Measurements from ENCODE around the gene UCN2. TPM values are rescaled to one million over a fixed set of nuclear protein-coding genes. Genes with fewer than 3 reads are reported as not detected.

Gene UCN2
- total RNA-seq, 4 donors from 2014 or later: 2.6 to 5.3 (median 3.4) TPM

DNA sequence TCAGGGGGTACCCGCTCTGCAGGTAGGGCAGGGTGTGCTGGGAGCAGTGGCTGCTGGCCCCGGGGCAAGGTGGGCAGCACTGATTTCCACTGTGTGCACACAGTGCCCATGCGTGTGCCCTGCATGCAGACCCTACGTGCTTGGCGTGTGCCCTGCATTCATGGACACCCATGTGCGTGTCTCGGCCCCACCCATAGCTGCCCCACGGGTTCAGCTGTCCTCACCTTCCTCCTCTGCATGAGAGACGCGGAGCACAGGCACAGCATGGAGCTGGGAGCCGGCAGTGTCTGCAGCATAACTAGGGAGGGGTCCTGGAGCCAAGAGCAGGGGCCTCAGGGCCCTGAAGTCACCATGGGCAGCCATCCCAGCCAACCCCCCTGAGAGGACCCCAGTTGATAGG is 1.6 kb upstream of the UCN2 start:
- no peaks in the 10 kb centered on the region for H3K27me3 ChIP-seq
- no CpG with 5 or more reads among the region's 11 CpGs for WGBS, 2 donors
- H3K27ac ChIP-seq: no peak overlapping the region
- DNase-seq: no peak
- H3K4me1 ChIP-seq: peaks cover 12 to 34% (median 15%) of the 10 kb centered on the region in 3 donors
- intact Hi-C loops (cut with DNase I): no loop called here
- H3K9me3 ChIP-seq: no peaks in the 10 kb centered on the region
- H3K36me3 ChIP-seq: peaks cover 0 to 48% (median 0%) of the 10 kb centered on the region in 3 donors
- TF ChIP-seq POLR2A (IDR thresholded peaks at IDR 0.05): no peak
- TF ChIP-seq, protein P1, sequence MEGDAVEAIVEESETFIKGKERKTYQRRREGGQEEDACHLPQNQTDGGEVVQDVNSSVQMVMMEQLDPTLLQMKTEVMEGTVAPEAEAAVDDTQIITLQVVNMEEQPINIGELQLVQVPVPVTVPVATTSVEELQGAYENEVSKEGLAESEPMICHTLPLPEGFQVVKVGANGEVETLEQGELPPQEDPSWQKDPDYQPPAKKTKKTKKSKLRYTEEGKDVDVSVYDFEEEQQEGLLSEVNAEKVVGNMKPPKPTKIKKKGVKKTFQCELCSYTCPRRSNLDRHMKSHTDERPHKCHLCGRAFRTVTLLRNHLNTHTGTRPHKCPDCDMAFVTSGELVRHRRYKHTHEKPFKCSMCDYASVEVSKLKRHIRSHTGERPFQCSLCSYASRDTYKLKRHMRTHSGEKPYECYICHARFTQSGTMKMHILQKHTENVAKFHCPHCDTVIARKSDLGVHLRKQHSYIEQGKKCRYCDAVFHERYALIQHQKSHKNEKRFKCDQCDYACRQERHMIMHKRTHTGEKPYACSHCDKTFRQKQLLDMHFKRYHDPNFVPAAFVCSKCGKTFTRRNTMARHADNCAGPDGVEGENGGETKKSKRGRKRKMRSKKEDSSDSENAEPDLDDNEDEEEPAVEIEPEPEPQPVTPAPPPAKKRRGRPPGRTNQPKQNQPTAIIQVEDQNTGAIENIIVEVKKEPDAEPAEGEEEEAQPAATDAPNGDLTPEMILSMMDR (IDR thresholded peaks at IDR 0.05): no peak
- no peak overlapping the region for H3K4me3 ChIP-seq

DNA sequence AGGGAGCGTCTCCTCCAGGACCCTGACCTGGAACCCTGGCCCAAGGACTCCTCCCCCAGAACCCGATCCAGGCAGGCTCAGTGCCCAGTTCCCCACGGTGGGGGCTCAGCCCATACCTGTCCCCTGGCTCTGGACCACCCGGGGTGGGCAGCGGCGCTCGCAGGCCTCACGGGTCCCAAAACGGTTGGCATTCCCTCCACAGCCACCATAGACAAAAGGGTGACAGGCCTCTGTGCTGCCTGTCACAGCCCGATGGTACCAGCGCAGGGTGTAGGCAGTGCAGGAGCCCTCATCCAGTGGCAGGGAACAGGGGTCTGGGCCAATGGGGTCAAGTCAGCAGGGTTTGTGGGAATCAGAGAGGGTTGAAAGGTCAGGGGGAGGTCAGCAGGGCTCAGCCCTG is 1.1 kb upstream of the UCN2 start:
- intact Hi-C loops (cut with DNase I): no loop called here
- no peaks in the 10 kb centered on the region for H3K27me3 ChIP-seq
- WGBS, 2 donors: 90% methylated on average over 2 of the region's 11 CpGs; no CpG with 5 or more reads in 1 of the 2 donors
- H3K4me3 ChIP-seq: no peak overlapping the region
- DNase-seq: no peak
- peak overlapping the region in 2 of 4 donors; percentile 21 for H3K27ac ChIP-seq
- H3K4me1 ChIP-seq: peaks cover 16 to 39% (median 16%) of the 10 kb centered on the region in 3 donors
- no peaks in the 10 kb centered on the region for H3K9me3 ChIP-seq
- TF ChIP-seq POLR2A (IDR thresholded peaks at IDR 0.05): no peak
- TF ChIP-seq, protein P1 (IDR thresholded peaks at IDR 0.05): no peak
- peaks cover 0 to 43% (median 0%) of the 10 kb centered on the region in 3 donors for H3K36me3 ChIP-seq

DNA sequence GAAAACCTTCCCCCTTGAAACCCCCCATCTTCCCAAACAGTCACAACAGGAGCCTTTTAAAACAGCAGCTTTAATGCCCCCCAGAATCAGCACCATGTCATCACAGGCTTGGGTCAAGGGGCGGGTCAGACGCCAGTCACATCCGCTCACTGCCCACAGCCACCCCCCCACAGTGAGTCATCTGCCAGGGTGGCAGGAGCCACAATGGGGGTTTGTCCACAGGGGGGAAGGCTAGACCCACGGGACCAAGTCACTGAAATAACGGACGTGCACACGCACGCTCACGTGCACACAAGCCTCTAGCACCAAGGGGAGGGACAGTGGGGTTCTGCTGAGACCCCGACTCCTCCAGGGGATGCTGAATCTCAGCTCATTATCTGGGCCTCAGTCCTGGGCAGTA is 441 bp upstream of the UCN2 start:
- H3K36me3 ChIP-seq: peaks cover 0 to 38% (median 0%) of the 10 kb centered on the region in 3 donors
- peak overlapping the region in 2 of 4 donors; percentile 21 for H3K27ac ChIP-seq
- peaks cover 16 to 46% (median 20%) of the 10 kb centered on the region in 3 donors for H3K4me1 ChIP-seq
- intact Hi-C loops (cut with DNase I): no loop called here
- no peaks in the 10 kb centered on the region for H3K9me3 ChIP-seq
- TF ChIP-seq POLR2A (IDR thresholded peaks at IDR 0.05): no peak
- TF ChIP-seq, protein P1 (IDR thresholded peaks at IDR 0.05): no peak
- DNase-seq: no peak
- H3K4me3 ChIP-seq: no peak overlapping the region
- H3K27me3 ChIP-seq: no peaks in the 10 kb centered on the region
- WGBS, 2 donors: 45% methylated on average over 8 of the region's 10 CpGs; no CpG with 5 or more reads in 1 of the 2 donors

DNA sequence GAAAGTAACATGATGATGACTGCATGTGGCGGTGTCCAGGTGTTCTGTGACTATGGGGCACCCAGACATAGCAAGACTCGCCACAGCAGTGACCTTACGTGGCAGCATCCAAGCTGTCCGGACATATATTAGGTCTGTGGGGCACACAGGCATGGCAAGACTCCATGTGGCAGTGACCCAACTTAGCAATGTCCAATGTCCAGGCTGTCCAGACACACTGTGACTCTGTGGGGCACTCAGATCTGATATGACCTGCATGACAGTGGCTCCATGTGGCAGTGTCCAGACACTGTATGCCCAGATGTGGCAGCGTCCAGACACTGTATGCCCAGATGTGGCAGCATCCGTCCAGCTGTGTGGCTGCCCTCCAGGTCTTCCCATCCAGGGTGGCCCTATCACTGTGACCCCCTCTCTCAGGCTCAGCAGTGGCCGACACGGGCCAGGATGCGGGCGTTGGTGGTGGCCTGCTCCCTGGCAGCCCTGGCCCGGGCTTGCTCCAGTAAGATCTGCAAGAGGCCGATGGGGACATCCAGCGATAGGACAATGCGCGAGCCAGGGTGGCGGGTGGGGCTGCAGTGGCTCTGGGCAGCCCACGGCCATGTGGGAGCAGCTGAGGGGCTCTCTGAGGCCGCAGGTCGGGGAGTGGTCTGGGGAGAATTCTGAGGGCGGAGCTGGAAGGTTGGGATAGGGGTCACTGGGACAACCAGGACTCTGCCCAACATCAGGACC is 1.1 kb downstream of the UCN2 start:
- H3K4me3 ChIP-seq: no peak overlapping the region
- WGBS, 2 donors: 90 to 96% methylated on average over 2 to 4 of the region's 20 CpGs
- no peak overlapping the region for H3K27ac ChIP-seq
- H3K4me1 ChIP-seq: peaks cover 16 to 61% (median 30%) of the 10 kb centered on the region in 3 donors
- TF ChIP-seq, protein P1 (IDR thresholded peaks at IDR 0.05): no peak
- no peak for TF ChIP-seq POLR2A (IDR thresholded peaks at IDR 0.05)
- peaks cover 0 to 26% (median 0%) of the 10 kb centered on the region in 3 donors for H3K36me3 ChIP-seq
- no peaks in the 10 kb centered on the region for H3K9me3 ChIP-seq
- no peaks in the 10 kb centered on the region for H3K27me3 ChIP-seq
- DNase-seq: no peak
- intact Hi-C loops (cut with DNase I): no loop called here

DNA sequence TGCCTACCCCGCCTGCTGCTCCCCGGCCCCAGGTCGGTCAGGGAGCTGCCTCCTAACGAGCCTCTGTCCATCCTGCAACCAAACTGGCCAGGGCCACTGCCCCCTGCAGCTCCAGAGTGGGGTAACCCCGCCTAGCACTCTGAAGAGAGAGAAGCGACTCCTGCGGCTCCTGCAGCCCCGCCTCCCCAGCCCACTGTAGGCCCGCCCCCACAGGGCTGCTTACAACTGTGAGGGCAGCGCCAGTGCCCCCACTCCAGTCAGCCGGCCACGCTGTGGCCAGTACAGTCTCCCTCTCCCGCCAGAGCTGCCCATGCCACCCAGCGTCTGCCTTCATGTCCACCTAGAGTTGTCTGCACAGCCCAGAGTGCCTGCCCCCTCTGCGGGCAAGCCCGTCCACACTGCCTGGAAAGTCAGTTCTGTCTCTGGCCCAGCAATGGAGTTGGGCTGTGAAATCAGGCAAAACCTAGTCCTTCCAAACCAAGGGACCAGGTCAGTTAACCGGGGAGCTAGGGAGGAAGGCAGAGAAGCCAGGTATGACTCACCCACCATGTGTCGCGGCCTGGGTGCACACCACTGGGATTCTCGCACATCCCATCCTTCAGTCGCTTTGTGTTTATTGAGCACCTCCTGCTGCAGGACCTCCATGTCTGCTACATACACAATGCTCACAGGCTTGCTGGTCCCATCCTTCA is 2.4 kb downstream of the UCN2 start:
- H3K4me1 ChIP-seq: peaks cover 19 to 67% (median 37%) of the 10 kb centered on the region in 3 donors
- DNase-seq: no peak
- H3K27me3 ChIP-seq: no peaks in the 10 kb centered on the region
- peaks cover 0 to 19% (median 0%) of the 10 kb centered on the region in 3 donors for H3K36me3 ChIP-seq
- 52% methylated on average over 5 to 12 of the region's 21 CpGs for WGBS, 2 donors
- intact Hi-C loops (cut with DNase I): no loop called here
- H3K4me3 ChIP-seq: peak overlapping the region in 3 of 4 donors; percentile 17 to 47 (median 29)
- TF ChIP-seq POLR2A (IDR thresholded peaks at IDR 0.05): no peak
- TF ChIP-seq, protein P1 (IDR thresholded peaks at IDR 0.05): peak in 2 of 6 experiments; percentile 7 to 10
- H3K27ac ChIP-seq: peak overlapping the region in 3 of 4 donors; percentile 71 to 85 (median 77)
- no peaks in the 10 kb centered on the region for H3K9me3 ChIP-seq
